ENCODE data around the gene CD52. TPM values are rescaled to one million over a fixed set of nuclear protein-coding genes. Genes with fewer than 3 reads are reported as not detected.

Gene CD52
- total RNA-seq, 2 donors from 2014 or later, result 343 to 698 TPM

DNA sequence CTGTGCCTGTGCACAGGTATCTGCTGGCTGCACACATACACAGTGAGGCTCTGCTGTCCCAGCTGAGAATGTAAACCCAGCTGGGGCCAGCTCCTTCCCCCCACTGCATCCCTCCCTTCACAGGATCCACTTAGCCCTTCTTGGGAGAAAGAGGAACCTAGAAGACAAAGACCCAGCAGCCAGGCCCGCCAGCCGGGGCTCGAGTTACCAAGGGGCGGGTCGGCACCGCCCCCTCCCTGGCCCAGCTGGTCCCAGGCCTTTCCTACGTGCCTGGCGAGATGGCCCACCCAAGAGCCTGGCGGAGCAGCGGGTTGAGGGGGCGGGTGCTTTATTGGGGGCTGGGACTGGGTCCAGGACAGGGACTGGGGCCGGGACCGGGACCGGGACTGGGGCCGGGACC, 35.8 kb upstream of the CD52 start:
- H3K9me3 Mint-ChIP-seq, result no peaks in the 10 kb centered on the region

DNA sequence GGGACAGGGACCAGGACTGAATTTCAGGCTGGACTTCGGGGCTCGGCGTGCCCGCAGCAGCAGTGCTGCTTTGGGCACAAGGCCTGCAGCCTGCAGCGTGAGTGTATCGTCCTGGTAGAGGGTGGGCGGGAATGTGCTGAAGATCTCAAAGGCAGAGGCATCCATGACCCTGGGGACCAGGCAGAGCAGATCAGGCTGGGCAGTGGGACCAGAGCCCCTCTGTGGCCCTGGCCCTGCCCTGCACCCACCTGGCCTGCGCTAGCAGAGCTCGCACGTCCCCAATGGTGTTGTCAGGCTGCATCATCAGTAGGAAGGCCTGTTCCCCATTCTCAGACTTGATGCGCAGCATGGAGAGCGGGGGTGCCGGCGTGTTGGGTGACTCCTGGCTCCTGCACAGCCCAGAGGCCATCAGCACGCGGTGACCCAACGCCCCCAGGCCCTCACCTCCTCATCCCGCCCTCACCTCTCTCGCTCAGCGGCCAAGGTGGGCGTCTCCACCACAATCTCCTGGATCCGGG, 35.3 kb upstream of the CD52 start:
- ATAC-seq (no peak), DNase-seq (ENCODE audit: low spot score in 2 of 2) (no peak)
- Mint-ChIP-seq H3K36me3 (peaks cover 40 to 59% of the 10 kb centered on the region in 2 donors), H3K27ac (peak overlapping the region in 1 of 2 donors; percentile 87), H3K9me3 (no peaks in the 10 kb centered on the region)

More for the DNA sequence above, 35.8 kb upstream of the CD52 start:
- no peak for DNase-seq (ENCODE audit: low spot score in 2 of 2)
- no peak for ATAC-seq
- Mint-ChIP-seq H3K27ac (peak overlapping the region; percentile 92 to 95), H3K36me3 (peaks cover 44 to 64% of the 10 kb centered on the region in 2 donors)

DNA sequence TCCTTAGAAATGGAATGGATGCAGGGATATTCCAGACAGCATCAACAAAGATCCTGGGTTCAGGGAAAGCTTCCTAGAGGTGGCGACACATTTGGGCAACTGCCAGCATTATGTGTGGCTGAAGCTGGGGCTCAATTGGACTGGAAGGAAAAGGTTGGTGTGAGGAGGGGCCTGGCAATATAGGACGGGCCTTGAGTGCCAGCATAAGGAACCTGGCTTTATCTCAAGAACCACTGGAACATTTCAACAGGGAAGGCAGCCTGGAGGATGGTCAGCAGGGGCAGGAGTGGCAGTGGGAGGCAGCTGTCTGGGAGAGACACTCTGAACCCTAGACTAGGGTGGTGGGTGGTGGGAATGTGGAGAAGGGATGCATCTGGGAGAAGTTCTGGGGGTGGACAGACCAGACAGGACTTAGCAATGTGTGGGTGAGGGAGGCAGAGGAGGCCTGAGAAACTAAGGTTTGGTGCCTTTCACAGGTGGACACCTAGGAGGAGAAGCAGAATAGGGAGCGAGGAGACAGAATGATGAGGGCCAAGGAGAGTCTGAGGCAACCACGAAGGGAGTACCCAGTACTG, 34.4 kb upstream of the CD52 start:
- DNase-seq (ENCODE audit: low spot score in 2 of 2) (no peak), ATAC-seq (no peak)
- H3K9me3 Mint-ChIP-seq, result no peaks in the 10 kb centered on the region
- peak overlapping the region; percentile 87 to 96 for H3K27ac Mint-ChIP-seq
- peaks cover 32 to 50% of the 10 kb centered on the region in 2 donors for H3K36me3 Mint-ChIP-seq

DNA sequence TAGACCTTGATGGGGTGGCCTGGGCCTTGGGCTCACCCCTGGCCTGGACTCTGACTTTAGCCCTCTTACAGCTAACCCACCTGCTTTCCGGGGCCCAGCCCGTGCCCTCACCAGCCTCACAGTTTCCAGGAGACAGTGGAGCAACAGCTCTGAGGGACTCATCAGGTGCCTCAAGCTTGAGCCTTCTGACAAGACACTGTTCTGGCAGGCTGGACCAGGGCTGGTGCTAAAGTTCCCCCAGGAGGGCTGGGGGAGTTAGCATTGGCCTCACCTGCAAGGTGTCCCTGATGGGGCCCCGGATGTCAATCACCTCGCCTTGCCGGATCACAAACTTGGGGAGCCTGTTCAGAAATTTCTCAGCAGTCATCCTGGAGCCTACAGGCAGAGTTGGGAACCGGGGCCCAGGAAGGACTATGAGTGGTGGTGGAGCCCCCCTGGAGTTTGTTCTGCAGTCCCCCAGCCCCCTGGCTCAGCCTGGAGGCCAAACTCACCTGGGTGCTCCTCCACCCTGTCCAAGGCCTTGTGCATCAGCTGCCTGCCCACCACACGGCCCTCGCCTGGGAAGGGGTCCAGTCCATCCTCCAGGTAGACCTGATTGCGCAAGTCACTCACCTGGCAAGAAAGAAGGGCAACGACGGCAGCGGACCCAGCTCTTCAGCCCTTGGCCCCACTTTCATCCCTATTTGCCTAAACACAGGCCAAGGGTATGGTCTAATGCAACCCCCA, 33.7 kb upstream of the CD52 start:
- ATAC-seq, result no peak
- H3K36me3 Mint-ChIP-seq, result peaks cover 26 to 43% of the 10 kb centered on the region in 2 donors
- no peak for DNase-seq (ENCODE audit: low spot score in 2 of 2)
- no peaks in the 10 kb centered on the region for H3K9me3 Mint-ChIP-seq
- peak overlapping the region; percentile 87 to 96 for H3K27ac Mint-ChIP-seq

DNA sequence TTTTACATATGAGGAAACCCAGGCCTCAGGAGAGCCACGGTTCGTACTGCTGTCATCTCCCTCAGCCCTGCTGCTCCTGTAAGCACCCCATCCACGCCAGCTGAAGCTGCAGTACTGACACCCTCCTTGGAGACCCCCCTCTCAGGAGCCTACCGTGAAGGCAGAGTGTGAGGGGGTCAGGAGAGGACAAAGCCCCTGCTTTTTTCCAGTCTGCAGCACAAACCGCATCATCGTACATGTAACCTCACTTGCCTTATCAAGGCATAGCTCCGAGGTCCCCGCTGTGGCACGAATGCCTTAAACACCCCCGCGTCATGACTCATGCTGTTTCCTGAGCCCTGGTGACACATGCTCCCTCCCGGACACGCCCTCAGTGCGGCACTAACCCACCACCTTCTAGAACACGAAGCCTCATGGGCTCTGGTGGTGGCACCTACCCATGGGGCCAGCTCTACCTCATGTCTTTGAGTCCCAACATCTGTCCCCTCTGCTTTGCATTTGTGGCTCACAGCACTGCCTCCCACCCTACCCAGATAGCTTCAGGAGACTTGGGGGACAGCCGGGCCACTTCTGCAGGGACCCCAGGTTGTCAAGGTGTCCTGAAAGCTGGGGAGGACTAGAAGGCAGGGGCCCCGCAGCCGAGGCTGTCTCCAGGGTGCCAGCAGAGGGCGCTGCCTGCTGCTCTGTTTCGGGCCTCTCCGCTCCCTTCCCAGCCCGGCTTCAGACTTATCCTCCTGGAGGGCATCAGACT, 33.0 kb upstream of the CD52 start:
- H3K36me3 Mint-ChIP-seq, result peaks cover 26 to 36% of the 10 kb centered on the region in 2 donors
- no peaks in the 10 kb centered on the region for H3K9me3 Mint-ChIP-seq
- peak; percentile 65 to 82 for ATAC-seq
- DNase-seq (ENCODE audit: low spot score in 2 of 2), result peak; percentile 88 to 91
- H3K27ac Mint-ChIP-seq, result peak overlapping the region; percentile 87 to 96

DNA sequence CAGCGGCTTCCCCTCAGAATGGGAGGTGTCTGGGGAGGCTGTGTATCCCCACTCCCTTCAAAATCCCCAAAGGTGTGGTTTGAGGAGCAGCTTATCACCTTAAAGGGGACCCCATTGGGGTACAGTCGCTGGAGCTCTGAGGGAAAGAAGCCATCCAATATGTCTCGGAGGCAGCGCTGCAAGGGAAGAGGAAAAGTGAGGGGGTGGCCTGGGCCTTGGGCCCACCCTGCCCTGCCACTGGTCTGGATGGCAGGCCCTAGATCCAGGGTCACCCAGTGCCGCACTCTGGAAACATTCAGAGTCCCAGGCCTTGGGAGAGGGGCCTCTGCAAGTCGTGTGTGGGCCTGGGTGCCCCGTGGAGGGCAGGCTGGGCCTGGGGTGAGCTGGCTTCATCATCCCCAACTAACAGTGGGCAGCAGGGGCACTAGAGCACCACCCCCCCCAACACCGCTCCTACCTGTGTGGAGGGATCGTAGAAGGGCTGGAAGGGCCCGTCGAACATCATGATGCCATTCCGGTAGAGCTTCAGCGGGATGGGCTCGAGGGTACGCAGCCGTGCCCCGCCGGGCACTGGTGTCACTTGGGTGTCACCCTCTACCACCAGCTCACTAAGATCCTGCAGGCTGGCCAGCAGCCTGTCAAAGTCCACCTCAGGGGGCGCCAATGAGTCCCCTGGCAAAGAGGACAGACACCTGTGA, 32.2 kb upstream of the CD52 start:
- Mint-ChIP-seq H3K36me3 (peaks cover 22 to 34% of the 10 kb centered on the region in 2 donors), H3K9me3 (no peaks in the 10 kb centered on the region), H3K27ac (peak overlapping the region; percentile 87 to 96)
- ATAC-seq (no peak), DNase-seq (ENCODE audit: low spot score in 2 of 2) (peak in 1 of 2 donors; percentile 73)

DNA sequence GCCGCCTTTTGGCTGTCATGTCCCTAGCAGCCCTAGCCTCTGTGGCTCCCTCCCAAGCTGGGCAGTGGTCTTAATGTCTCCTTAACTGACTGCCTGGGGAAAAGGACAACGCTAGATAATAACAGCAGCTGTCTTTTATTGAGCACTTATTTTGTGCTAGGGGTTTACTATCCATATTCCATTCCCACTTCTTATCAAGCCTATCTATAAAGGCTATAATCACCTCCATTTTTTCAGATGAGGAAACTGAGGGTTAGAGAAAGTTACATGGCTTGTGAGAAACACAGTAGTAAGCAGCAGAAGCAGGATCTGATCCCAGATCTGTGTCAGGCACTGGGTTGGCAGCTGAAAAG, 31.7 kb upstream of the CD52 start:
- peaks cover 17 to 29% of the 10 kb centered on the region in 2 donors for H3K36me3 Mint-ChIP-seq
- H3K9me3 Mint-ChIP-seq, result no peaks in the 10 kb centered on the region
- H3K27ac Mint-ChIP-seq, result peak overlapping the region in 1 of 2 donors; percentile 87
- ATAC-seq (no peak), DNase-seq (ENCODE audit: low spot score in 2 of 2) (no peak)

DNA sequence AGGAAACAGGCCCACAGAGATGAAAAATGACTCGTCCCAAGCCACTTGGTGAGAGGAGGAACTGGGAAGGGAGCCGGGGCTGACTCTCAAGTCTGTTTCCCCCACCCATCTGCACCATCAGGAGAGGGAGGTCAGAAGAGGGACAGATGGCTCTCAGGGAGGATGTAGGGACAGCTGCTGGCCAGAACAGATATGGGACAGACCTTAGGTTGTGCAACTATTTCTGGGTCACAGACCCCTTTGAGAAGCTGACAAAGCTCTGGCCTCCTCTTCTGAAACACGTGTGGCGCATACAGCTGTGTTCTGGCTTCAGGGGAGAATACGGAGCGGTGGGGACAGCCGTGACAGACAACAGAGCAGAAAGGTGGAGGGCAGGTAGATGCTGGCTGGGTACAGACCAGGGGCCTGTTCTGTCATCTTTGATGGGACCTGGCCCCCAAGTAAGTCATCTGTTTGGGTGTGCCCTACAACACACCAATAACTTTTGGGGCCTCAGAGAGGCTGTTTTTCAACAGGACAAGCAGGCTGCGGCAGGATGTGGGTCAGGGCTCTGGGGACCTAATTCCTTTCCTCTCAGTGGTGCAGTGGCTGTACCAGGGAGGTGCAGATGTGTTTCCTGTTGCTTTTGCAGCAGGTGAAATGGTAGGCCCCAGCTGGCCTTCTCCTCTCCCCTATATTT, 30.6 kb upstream of the CD52 start:
- H3K27ac Mint-ChIP-seq, result peak overlapping the region; percentile 96 to 97
- no peaks in the 10 kb centered on the region for H3K9me3 Mint-ChIP-seq
- ATAC-seq (peak; percentile 28 to 30), DNase-seq (ENCODE audit: low spot score in 2 of 2) (peak in 1 of 2 donors; percentile 62)
- H3K36me3 Mint-ChIP-seq, result peaks cover 10 to 21% of the 10 kb centered on the region in 2 donors

DNA sequence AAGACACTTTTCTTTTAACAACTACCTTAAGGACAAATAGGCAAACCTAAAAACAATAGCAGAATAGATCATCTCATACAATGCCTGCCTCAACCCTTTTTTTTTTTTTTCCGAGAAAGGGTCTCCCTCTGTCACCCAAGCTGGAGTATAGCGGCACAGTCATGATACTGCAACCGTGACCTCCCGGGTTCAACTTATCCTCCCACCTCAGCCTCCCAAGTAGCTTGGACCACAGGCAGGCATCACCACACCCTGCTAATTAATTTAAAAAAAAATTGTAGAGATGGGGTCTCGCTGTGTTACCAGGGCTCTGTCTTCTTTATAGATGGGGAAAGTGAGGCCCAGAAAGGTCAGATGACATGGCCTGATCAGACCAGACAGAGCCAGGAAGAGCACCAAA, 29.9 kb upstream of the CD52 start:
- Mint-ChIP-seq H3K27ac (peak overlapping the region; percentile 96 to 97), H3K36me3 (peaks cover 10 to 17% of the 10 kb centered on the region in 2 donors), H3K9me3 (no peaks in the 10 kb centered on the region)
- ATAC-seq (no peak), DNase-seq (ENCODE audit: low spot score in 2 of 2) (no peak)

DNA sequence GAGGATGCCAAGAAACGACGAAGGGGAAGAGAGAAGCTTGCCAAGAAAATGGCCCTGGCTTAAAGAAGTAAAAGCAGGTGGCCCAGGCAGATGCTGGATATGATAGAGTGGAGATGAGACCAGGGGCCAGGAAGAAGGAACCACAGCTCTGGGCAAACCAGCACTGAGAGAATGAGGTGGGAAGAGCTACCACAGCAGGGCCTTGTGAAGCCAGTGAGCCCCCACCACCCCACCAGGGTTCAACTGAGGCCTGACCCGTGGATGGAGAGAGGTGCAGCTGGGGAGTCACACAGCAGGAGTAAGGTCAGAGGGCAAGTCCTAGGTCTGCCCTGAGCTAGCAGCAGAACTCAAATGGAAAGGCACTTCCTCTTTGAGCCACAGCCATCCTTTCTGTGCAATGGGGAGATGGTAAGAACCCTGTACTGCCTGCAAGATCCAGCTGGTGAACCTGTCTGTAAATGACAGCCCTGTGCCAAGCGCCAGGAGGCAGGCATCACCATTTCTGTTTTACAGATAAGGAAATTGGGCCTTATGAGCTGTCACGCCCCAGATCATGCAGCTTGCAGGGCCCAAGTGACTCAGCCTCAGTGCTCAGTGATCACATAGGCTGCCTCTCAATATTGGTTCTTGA, 29.3 kb upstream of the CD52 start:
- H3K9me3 Mint-ChIP-seq, result no peaks in the 10 kb centered on the region
- DNase-seq (ENCODE audit: low spot score in 2 of 2), result peak in 1 of 2 donors; percentile 55
- peaks cover 10 to 11% of the 10 kb centered on the region in 2 donors for H3K36me3 Mint-ChIP-seq
- peak; percentile 56 to 61 for ATAC-seq
- H3K27ac Mint-ChIP-seq, result peak overlapping the region; percentile 96 to 97

DNA sequence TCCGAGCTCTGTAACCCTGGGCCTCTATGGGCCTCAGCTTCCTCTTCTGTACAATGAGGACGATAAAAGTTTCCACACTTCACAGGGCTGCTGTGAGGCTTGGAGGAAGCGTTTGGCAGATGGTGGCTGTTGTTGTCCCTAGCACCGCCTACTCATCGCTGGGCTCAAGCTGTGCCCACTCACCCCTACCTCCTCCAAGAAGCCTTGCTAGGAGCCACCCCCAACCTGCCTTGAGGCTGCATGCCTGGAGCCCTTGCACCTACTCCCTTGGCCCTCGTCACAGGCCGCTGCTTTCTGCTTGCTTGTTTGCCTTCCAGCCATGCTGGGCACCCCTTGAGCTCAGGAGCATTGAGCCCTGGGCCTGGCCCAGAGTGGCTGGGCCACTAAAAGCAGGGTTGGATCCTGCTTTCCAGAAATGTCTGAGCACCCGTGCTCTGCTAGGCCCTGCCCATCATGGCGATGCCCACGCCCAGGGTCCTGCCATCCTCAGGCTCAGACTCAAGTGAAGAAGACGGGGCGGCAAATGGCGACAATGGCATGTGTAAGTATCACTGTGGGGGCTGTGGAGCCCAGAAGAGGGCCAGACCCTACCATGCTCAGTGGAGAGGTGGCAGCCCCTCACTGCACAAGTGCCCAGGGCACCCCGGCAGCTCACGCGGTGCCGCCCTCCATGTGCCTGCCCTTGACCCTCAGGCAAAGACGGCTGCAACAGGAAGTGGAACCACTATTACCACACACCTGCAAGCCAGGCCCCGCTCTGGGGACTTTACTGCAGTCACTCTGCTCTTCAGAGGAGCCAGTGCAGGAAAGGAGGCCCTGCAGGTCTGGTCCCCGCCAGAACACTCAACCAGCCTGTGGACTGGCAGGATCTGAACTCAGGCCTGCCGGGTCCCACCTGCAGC, 28.3 kb upstream of the CD52 start:
- ATAC-seq, result peak in 1 of 2 donors; percentile 21

DNA sequence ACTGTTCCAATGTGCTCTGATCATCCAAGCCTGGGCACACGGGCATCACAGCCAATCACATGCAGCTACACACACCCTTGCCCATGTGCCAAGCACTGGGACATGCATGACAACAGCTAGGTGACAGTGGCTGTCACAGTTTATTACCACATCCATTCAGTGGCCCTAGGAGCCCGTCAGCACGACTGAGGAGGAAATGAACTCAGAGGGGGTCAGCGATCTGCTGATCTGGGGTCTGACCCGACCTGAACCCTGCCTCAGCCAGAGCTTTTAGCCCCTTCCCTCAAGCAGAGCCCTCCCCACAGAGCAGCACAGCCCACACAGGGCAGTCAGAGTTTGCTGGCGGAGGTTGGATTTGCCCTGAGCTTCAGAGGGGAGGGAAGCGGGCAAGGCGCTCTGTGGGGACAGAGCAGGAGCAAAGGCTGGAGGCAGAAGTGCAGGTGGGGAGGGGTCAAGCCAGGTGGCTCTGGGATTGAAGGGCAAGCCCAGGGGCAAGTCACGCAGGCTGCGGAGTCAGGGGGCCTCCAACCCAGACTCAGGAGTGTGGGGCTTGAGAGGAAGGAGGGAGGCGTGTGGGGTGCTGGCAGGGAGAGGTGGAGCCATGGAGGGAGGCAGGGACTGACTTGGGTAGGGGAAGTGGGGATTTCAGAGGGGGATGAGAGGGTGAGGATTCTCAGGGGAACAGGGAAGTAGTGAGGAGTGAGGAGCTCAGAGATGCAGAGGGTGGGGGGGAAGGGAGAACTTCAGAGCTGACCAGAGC, 27.5 kb upstream of the CD52 start:
- Mint-ChIP-seq H3K36me3 (peaks cover 0 to under 1% of the 10 kb centered on the region in 2 donors), H3K9me3 (no peaks in the 10 kb centered on the region), H3K27ac (peak overlapping the region; percentile 96 to 97)
- no peak for DNase-seq (ENCODE audit: low spot score in 2 of 2)
- ATAC-seq, result peak in 1 of 2 donors; percentile 13

More for the DNA sequence above, 28.3 kb upstream of the CD52 start:
- no peak for DNase-seq (ENCODE audit: low spot score in 2 of 2)
- peak overlapping the region; percentile 96 to 97 for H3K27ac Mint-ChIP-seq
- peaks cover 8 to 9% of the 10 kb centered on the region in 2 donors for H3K36me3 Mint-ChIP-seq
- no peaks in the 10 kb centered on the region for H3K9me3 Mint-ChIP-seq

DNA sequence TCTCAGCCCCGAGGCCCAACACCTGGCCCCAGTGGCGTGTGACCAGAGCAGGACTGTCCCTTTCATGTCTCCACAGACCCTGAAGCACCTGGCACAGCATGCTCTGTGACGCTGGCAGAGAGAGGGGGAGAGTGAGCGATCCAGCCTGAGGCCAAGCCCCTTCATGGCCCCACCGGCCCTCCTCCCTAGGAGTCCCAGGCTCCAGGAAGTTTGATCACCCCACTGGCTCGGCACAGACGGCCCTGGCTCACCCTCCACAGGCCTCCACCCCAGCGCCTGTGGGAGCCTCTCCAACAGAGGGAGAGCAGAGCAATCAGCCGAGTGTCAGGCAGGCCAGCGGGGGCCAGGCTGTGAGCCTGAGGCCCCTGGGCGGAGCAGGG, 26.9 kb upstream of the CD52 start:
- no peaks in the 10 kb centered on the region for H3K36me3 Mint-ChIP-seq
- H3K9me3 Mint-ChIP-seq, result no peaks in the 10 kb centered on the region
- DNase-seq (ENCODE audit: low spot score in 2 of 2) (no peak), ATAC-seq (no peak)
- peak overlapping the region in 1 of 2 donors; percentile 97 for H3K27ac Mint-ChIP-seq

DNA sequence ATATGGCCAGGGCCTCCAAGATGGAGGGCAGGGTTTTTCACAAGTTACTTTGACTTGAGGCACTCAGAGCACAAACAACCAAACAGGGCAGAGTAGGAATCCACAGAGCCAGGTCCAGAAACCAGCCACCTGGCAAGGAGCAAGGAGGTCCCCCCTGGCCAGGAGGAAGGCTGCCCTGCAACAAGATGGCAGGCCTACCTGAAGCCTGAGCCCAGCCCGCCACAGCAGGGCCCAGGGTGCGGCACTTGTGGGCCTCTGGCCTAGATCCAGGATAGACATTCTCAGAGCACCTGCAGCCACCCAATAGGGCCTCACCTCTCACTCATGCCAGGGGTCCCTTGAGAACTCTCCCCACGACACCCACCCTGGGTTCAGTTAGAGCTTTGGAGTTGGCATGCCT, 26.3 kb upstream of the CD52 start:
- Mint-ChIP-seq H3K36me3 (no peaks in the 10 kb centered on the region), H3K27ac (peak overlapping the region; percentile 76 to 97), H3K9me3 (no peaks in the 10 kb centered on the region)
- no peak for DNase-seq (ENCODE audit: low spot score in 2 of 2)
- ATAC-seq, result no peak

Data from activated naive CD4-positive, alpha-beta T cell treated with anti-CD3 and anti-CD28 coated beads, Interleukin-2, amount 50 U/mL, for 72 hours (primary cell).